ENCODE measurements around the gene NGFR. TPM values are rescaled to one million over a fixed set of nuclear protein-coding genes. Genes with fewer than 3 reads are reported as not detected.

Gene NGFR
- total and polyA plus RNA-seq, 9 of the 15 experiments (the other 6 are each of a cell fraction or from before 2014, with no cell fraction given): 0.07 to 0.23 (median 0.13) TPM; not detected in 4

DNA sequence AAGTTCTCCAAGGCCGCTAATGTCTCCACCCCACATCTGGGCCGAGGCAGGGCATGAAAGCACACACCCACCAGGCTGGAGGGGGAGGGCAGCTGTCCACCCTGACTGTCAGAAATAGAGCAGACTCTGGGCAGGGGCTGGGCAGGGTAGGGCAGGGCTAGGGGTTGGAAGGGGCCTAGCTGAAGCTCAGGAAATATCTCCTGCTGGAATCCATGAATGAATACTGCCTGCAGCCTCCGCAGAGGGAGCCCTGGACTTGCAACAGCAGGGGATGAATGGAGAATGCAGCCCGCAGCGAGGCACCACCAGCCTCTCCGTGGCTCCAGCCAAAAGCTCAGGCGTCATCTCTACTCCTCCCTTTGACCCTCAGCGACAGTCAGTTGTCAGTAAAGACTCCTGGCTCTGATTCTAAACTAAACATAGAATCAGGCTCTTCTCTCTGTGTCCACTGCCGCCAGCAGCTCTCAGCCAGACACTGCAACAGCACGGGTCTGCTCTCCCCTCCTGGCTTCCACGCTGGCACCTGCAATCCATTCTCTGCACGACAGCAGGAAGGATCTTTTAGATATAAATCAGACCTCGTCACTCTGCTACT, 23.9 kb upstream of the NGFR start:
- no peak for DNase-seq (ENCODE audit: extremely low read depth in 1 of 4, low spot score in 3 of 4)
- Histone ChIP-seq H3K9me3 (replicated peaks; ENCODE audit: control insufficient read depth, insufficient read depth, low read depth, low read length) (no peaks in the 10 kb centered on the region), H3K79me2 (ENCODE audit: control insufficient read depth, insufficient read depth, low read length) (no peaks in the 10 kb centered on the region), H3K36me3 (ENCODE audit: control insufficient read depth, insufficient read depth, low read length) (no peaks in the 10 kb centered on the region), H4K20me1 (replicated peaks; ENCODE audit: control insufficient read depth, insufficient read depth, low read length) (0 out of 2 replicates have a peak, but pooled peaks cover 6% of the 10 kb centered on the region), H3K9ac (ENCODE audit: insufficient read depth in 1 of 2, low read depth in 2 of 2, low read length in 2 of 2) (no peak overlapping the region), H3K27ac (ENCODE audit: extremely low read depth, low read depth, low read length) (no peak overlapping the region), H3K9me1 (ENCODE audit: control insufficient read depth, insufficient read depth, low read length) (no peaks in the 10 kb centered on the region), H2AFZ (ENCODE audit: low read depth, low read length) (no peak overlapping the region), H3K4me1 (replicated peaks in 1 of 2; ENCODE audit: control insufficient read depth in 2 of 2, insufficient read depth in 2 of 2, low read length in 2 of 2) (peaks cover 0 to 8% of the 10 kb centered on the region in 2 experiments; a peak in 1 of 5 replicates), H3K27me3 (ENCODE audit: control insufficient read depth in 2 of 2, insufficient read depth in 2 of 2, low read length in 2 of 2) (peaks cover 18 to 57% of the 10 kb centered on the region in 2 experiments; a peak in 3 of 5 replicates), H3K4me3 (no peak overlapping the region), H3K4me2 (ENCODE audit: insufficient read depth, low read length) (no peak overlapping the region)
- no peak for FAIRE-seq
- 0% methylated on average over 13 of the region's 13 CpGs for WGBS (ENCODE audit: insufficient coverage, low coverage, missing lambda C conversion rate)
- ChIA-PET CTCF (ENCODE audit: low intra/inter-chr PET ratio) (no interaction called here), POLR2A (no interaction called here)
- intact Hi-C loops (cut with micrococcal nuclease) (no loop called here), in situ Hi-C loops (cut with MboI) (no loop called here)
- no TSS peak for BruUV-seq (replicated peaks)
- ATAC-seq: no peak; the same call in 2 of the 3 replicates
- TF ChIP-seq POLR2H (tag; IDR thresholded peaks at IDR 0.05; ENCODE audit: low read depth) (no peak), ZNF277 (CRISPR knock-in tag; IDR thresholded peaks at IDR 0.05; ENCODE audit: borderline replicate concordance) (no peak), ZNF184 (CRISPR knock-in tag; IDR thresholded peaks at IDR 0.05) (no peak), HES1 (IDR thresholded peaks at IDR 0.05; ENCODE audit: low read depth) (no peak), HOMEZ (CRISPR knock-in tag; IDR thresholded peaks at IDR 0.05) (no peak), KHSRP (IDR thresholded peaks at IDR 0.05) (no peak), HDGF (IDR thresholded peaks at IDR 0.05) (no peak), HMBOX1 (IDR thresholded peaks at IDR 0.05) (no peak), HNRNPUL1 (IDR thresholded peaks at IDR 0.05; ENCODE audit: low read length) (no peak), BCOR (IDR thresholded peaks at IDR 0.05) (no peak)
- TF ChIP-seq, protein P1, sequence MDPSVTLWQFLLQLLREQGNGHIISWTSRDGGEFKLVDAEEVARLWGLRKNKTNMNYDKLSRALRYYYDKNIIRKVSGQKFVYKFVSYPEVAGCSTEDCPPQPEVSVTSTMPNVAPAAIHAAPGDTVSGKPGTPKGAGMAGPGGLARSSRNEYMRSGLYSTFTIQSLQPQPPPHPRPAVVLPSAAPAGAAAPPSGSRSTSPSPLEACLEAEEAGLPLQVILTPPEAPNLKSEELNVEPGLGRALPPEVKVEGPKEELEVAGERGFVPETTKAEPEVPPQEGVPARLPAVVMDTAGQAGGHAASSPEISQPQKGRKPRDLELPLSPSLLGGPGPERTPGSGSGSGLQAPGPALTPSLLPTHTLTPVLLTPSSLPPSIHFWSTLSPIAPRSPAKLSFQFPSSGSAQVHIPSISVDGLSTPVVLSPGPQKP (CRISPR knock-in tag; IDR thresholded peaks at IDR 0.05): no peak
- TF ChIP-seq, protein P2, sequence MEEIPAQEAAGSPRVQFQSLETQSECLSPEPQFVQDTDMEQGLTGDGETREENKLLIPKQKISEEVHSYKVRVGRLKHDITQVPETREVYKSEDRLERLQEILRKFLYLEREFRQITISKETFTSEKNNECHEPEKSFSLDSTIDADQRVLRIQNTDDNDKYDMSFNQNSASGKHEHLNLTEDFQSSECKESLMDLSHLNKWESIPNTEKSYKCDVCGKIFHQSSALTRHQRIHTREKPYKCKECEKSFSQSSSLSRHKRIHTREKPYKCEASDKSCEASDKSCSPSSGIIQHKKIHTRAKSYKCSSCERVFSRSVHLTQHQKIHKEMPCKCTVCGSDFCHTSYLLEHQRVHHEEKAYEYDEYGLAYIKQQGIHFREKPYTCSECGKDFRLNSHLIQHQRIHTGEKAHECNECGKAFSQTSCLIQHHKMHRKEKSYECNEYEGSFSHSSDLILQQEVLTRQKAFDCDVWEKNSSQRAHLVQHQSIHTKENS (CRISPR knock-in tag; IDR thresholded peaks at IDR 0.05): no peak
